GM19452 (cell line): ENCODE results near the gene MT2A.
A peak's percentile ranks its signal among the peaks of the same experiment; 100 is the strongest.
"Not testable (repeated sequence)": the region's sequence is repeated elsewhere in the genome, so short reads cannot be mapped to it uniquely, and the experiment has no call there.

Source experiments
- ATAC-seq: cut with Tn5 transposase; IDR thresholded peaks from one replicate; pipeline ENCODE4 v1.9.1; 2021; ENCODE audit not compliant: unreplicated experiment

MT2A gene

GRCh38 chr16:56608043-56608875 is at the start of gene MT2A:
TSS of gene MT2A (plus strand) at chr16:56608584. CDS start at chr16:56608656, 72 bp downstream.
- ATAC-seq: peak; percentile 85

- no peak for ATAC-seq
Measured at GRCh38 chr16:56559109-56559508, 49.3 kb upstream of the MT2A start.

- ATAC-seq: no peak
Measured at GRCh38 chr16:56560447-56560846, 47.9 kb upstream of the MT2A start.

- ATAC-seq: no peak
Measured at GRCh38 chr16:56561126-56561525, 47.3 kb upstream of the MT2A start.

- ATAC-seq: no peak
Measured at GRCh38 chr16:56564793-56565477, 43.4 kb upstream of the MT2A start, which contains the start of gene MT4. TSS of gene MT4 (plus strand) at chr16:56565073. CDS start at chr16:56565129, 56 bp downstream.

- ATAC-seq: no peak
Measured at GRCh38 chr16:56569971-56570370, 38.4 kb upstream of the MT2A start.

- ATAC-seq: no peak
Measured at GRCh38 chr16:56571525-56571924, 36.9 kb upstream of the MT2A start.

- no peak for ATAC-seq
Measured at GRCh38 chr16:56574625-56575024, 33.8 kb upstream of the MT2A start.

- ATAC-seq: peak; percentile 85
Measured at GRCh38 chr16:56576585-56577299, 31.6 kb upstream of the MT2A start.

- no peak for ATAC-seq
Measured at GRCh38 chr16:56577300-56577625, 31.1 kb upstream of the MT2A start.

- no peak for ATAC-seq
Measured at GRCh38 chr16:56580391-56581048, 27.9 kb upstream of the MT2A start.

GRCh38 chr16:56582911-56583310 is 25.5 kb upstream of the MT2A start:
- not testable (repeated sequence) for ATAC-seq

- no peak for ATAC-seq
Measured at GRCh38 chr16:56583351-56584168, 24.8 kb upstream of the MT2A start.

- ATAC-seq: no peak
Measured at GRCh38 chr16:56584276-56584675, 24.1 kb upstream of the MT2A start.

GRCh38 chr16:56588781-56589140 is 19.6 kb upstream of the MT2A start:
- no peak for ATAC-seq

- ATAC-seq: no peak
Measured at GRCh38 chr16:56589141-56590039, 19.0 kb upstream of the MT2A start, which contains the start of gene MT3. TSS of gene MT3 (plus strand) at chr16:56589528. CDS start at chr16:56589591, 63 bp downstream.

GRCh38 chr16:56591377-56592060 is 16.9 kb upstream of the MT2A start:
- no peak for ATAC-seq

- ATAC-seq: no peak
Measured at GRCh38 chr16:56593573-56594291, 14.7 kb upstream of the MT2A start.
